Gastroesophageal sphincter (tissue), 3 donors: ENCODE results near the gene RIMBP2.

Experiments used
- CTCF ChIP-seq, 4 experiments: fragments of 200-600 bp in 2 of 4; fragments of 450-650 bp in 2 of 4; sonication (generic) in 1 of 4; IDR thresholded peaks; one replicate each; pipeline ENCODE4 v1.5.1; 2017 to 2019; ENCODE audit warnings: antibody characterized with exemption in 4 of 4, mild to moderate bottlenecking in 2 of 4, moderate library complexity in 2 of 4
- EP300 ChIP-seq: sonication (generic); formaldehyde crosslinking; IDR thresholded peaks from one replicate; pipeline ENCODE4 v1.6.1; 2017; ENCODE audit warnings: antibody characterized with exemption, mild to moderate bottlenecking
- POLR2A ChIP-seq, 2 donors: fragments of 450-650 bp; IDR thresholded peaks; one replicate each; pipeline ENCODE4 v1.6.1; 2017; ENCODE audit warnings: antibody characterized with exemption in 2 of 2, mild to moderate bottlenecking in 2 of 2, moderate library complexity in 1 of 2
- POLR2AphosphoS5 ChIP-seq: sonication (generic); formaldehyde crosslinking; IDR thresholded peaks from one replicate; pipeline ENCODE4 v1.6.1; 2017; ENCODE audit warnings: antibody characterized with exemption

- no peak for TF ChIP-seq CTCF (IDR thresholded peaks at IDR 0.05)
- no peak for TF ChIP-seq POLR2A (IDR thresholded peaks at IDR 0.05)
- no peak for TF ChIP-seq POLR2AphosphoS5
- TF ChIP-seq EP300 = no peak
These were observed 321.2 kb downstream of the RIMBP2 start for GRCh38 chr12:130394906-130395305.
